Osteoblast (primary cell): ENCODE results near the gene EPAS1. TPM values are rescaled to one million over a fixed set of nuclear protein-coding genes. Genes with fewer than 3 reads are reported as not detected.

Experiments used
- DNase-seq: peaks from one replicate; pipeline ENCODE4 v3.0.0; 2011; ENCODE audit warnings: low spot score, mixed read lengths; ENCODE audit not compliant: insufficient read length; ENCODE audit errors: missing footprints
- H2AFZ ChIP-seq: 2 replicates; pipeline ENCODE4 v1.6.0; 2011; ENCODE audit warnings: mild to moderate bottlenecking, low read length
- H3K27ac ChIP-seq: 2 replicates; pipeline ENCODE4 v1.5.1; 2011; ENCODE audit warnings: mild to moderate bottlenecking, low read depth, low read length, moderate library complexity
- H3K27me3 ChIP-seq: 2 replicates; pipeline ENCODE4 v1.6.0; 2012; ENCODE audit warnings: mild to moderate bottlenecking, control low read depth, inconsistent platforms, low read length, moderate library complexity; ENCODE audit not compliant: insufficient read depth
- H3K36me3 ChIP-seq: 2 replicates; pipeline ENCODE4 v1.5.1; 2011; ENCODE audit warnings: mild to moderate bottlenecking, low read length, control low read depth, moderate library complexity; ENCODE audit not compliant: insufficient read depth
- H3K4me1 ChIP-seq: 2 replicates; pipeline ENCODE4 v1.5.1; 2011; ENCODE audit warnings: mild to moderate bottlenecking, low read length, control low read depth, moderate library complexity; ENCODE audit not compliant: insufficient read depth
- H3K4me2 ChIP-seq: 2 replicates; pipeline ENCODE4 v1.6.0; 2011; ENCODE audit warnings: mild to moderate bottlenecking, low read length; ENCODE audit not compliant: insufficient read depth
- H3K4me3 ChIP-seq: fragments of 200-600 bp; sonication (generic); 3 replicates; pipeline ENCODE4 v1.5.1; 2012; ENCODE audit warnings: mild to moderate bottlenecking, low read length, inconsistent platforms; ENCODE audit not compliant: insufficient read depth
- H3K79me2 ChIP-seq: 2 replicates; pipeline ENCODE4 v1.6.0; 2012; ENCODE audit warnings: mild to moderate bottlenecking, low read length, control low read depth, inconsistent platforms; ENCODE audit not compliant: insufficient read depth
- H3K9me3 ChIP-seq: 2 replicates; pipeline ENCODE4 v1.5.1; 2011; ENCODE audit warnings: low read depth, low read length, control low read depth
- H4K20me1 ChIP-seq: 2 replicates; pipeline ENCODE4 v1.6.0; 2012; ENCODE audit warnings: mild to moderate bottlenecking, low read length, control low read depth; ENCODE audit not compliant: insufficient read depth
- total RNA-seq: library from RNA; depleted of rRNA; stranded (reverse); fragments of >200 nt; gene quantifications from 2 replicates; pipeline ENCODE4 v1.2.3, GENCODE V29; 2012
- TF ChIP-seq, protein P1 (sequence below): IDR thresholded peaks from 2 replicates; pipeline ENCODE4 v1.5.1; 2011; ENCODE audit warnings: mild to moderate bottlenecking, low read depth, low read length, moderate library complexity; ENCODE audit errors: extremely low read depth

Gene EPAS1
- total RNA-seq, 1 donor = 260 TPM

- Histone ChIP-seq H3K4me1 (peaks cover 33% of the 10 kb centered on the region), H3K27ac (no peak overlapping the region), H2AFZ (no peak overlapping the region), H3K4me3 (no peak overlapping the region), H4K20me1 (peaks cover 61% of the 10 kb centered on the region), H3K9me3 (no peaks in the 10 kb centered on the region), H3K79me2 (peaks cover 99% of the 10 kb centered on the region), H3K36me3 (no peaks in the 10 kb centered on the region), H3K27me3 (no peaks in the 10 kb centered on the region), H3K4me2 (peak overlapping the region; percentile 15)
- TF ChIP-seq, protein P1, sequence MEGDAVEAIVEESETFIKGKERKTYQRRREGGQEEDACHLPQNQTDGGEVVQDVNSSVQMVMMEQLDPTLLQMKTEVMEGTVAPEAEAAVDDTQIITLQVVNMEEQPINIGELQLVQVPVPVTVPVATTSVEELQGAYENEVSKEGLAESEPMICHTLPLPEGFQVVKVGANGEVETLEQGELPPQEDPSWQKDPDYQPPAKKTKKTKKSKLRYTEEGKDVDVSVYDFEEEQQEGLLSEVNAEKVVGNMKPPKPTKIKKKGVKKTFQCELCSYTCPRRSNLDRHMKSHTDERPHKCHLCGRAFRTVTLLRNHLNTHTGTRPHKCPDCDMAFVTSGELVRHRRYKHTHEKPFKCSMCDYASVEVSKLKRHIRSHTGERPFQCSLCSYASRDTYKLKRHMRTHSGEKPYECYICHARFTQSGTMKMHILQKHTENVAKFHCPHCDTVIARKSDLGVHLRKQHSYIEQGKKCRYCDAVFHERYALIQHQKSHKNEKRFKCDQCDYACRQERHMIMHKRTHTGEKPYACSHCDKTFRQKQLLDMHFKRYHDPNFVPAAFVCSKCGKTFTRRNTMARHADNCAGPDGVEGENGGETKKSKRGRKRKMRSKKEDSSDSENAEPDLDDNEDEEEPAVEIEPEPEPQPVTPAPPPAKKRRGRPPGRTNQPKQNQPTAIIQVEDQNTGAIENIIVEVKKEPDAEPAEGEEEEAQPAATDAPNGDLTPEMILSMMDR = no peak
- no peak for DNase-seq
These were observed 6.6 kb downstream of the EPAS1 start for GRCh38 chr2:46303822-46304221.

DNA sequence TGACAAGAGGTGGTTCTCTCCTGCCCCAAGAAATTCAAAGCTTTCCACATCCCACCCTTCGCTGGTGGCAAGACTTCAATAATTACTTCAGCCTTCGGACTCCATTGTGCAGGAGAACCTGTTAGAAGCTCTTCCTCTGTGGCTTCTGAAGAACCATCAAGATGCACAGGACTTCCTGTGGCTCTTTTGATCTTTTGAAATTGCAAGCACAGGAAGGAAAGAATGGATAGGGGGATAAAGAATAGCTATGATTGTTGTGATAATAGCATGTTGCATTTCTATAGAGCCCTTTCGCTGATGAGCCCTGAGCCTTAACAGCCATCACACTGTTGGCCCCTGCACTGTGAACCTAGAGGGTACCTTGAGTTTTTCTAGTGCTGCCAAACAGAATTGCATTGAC is 7.4 kb downstream of the EPAS1 start:
- Histone ChIP-seq H3K79me2 (peaks cover 99% of the 10 kb centered on the region), H3K36me3 (no peaks in the 10 kb centered on the region), H4K20me1 (peaks cover 55% of the 10 kb centered on the region), H2AFZ (no peak overlapping the region), H3K4me3 (no peak overlapping the region), H3K27me3 (no peaks in the 10 kb centered on the region), H3K4me1 (peaks cover 36% of the 10 kb centered on the region), H3K27ac (no peak overlapping the region), H3K4me2 (no peak overlapping the region), H3K9me3 (no peaks in the 10 kb centered on the region)
- no peak for DNase-seq
- TF ChIP-seq, protein P1 = no peak

- Histone ChIP-seq H3K27ac (no peak overlapping the region), H3K4me2 (no peak overlapping the region), H3K4me1 (peaks cover 33% of the 10 kb centered on the region), H3K4me3 (no peak overlapping the region), H3K36me3 (no peaks in the 10 kb centered on the region), H4K20me1 (peaks cover 54% of the 10 kb centered on the region), H3K9me3 (no peaks in the 10 kb centered on the region), H3K79me2 (peaks cover 99% of the 10 kb centered on the region), H2AFZ (no peak overlapping the region), H3K27me3 (no peaks in the 10 kb centered on the region)
- no peak for DNase-seq
- TF ChIP-seq, protein P1 = no peak
These were observed 8.0 kb downstream of the EPAS1 start for GRCh38 chr2:46305187-46305586.

DNA sequence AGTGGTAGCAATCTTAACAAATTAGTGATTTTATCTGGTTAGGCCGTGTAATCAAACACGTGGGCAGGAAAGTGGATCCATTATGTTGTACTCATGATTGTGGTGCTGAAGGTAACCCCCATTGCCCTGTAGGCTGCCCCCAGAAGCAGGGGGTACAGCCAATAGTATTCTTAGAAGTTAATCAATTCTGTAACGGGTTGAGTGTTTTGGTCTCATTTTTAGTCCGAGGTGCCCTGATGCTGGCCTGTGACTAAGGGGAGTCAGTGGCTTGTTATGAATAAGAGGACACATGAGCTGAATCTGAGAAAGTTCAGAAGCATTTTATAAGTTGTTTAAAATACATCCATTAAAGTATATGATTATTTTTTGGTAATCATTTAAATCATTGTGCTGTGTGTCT is 8.6 kb downstream of the EPAS1 start:
- DNase-seq = no peak
- peaks cover 98% of the 10 kb centered on the region for H3K79me2 ChIP-seq
- H3K27me3 ChIP-seq = no peaks in the 10 kb centered on the region
- H3K36me3 ChIP-seq = no peaks in the 10 kb centered on the region
- no peak overlapping the region for H3K4me3 ChIP-seq
- H3K4me1 ChIP-seq = peaks cover 30% of the 10 kb centered on the region
- no peak overlapping the region for H2AFZ ChIP-seq
- no peak overlapping the region for H3K4me2 ChIP-seq
- H4K20me1 ChIP-seq = peaks cover 48% of the 10 kb centered on the region
- TF ChIP-seq, protein P1 = no peak
- peak overlapping the region; percentile 8 for H3K27ac ChIP-seq
- H3K9me3 ChIP-seq = no peaks in the 10 kb centered on the region
